Panc1 (cell line): ENCODE results near the gene EDN3. TPM values are rescaled to one million over a fixed set of nuclear protein-coding genes. Genes with fewer than 3 reads are reported as not detected.

ENCODE experiments used
- ATAC-seq: fragments of 200-7000 bp; cut with Tn5 transposase; 2 replicates; pipeline ENCODE4 v1.9.1; 2020; ENCODE audit warnings: mild to moderate bottlenecking, moderate library complexity
- BruUV-seq: library from RNA; stranded (reverse); fragments of 400-500 nt; replicated peaks from 2 replicates; lab custom pipeline; 2021; lab: Mats Ljungman, UMichigan
- CTCF ChIA-PET: fragments of 300-600 bp; sonication (Branson Sonifier 250); formaldehyde crosslinking; loops from one replicate; lab custom pipeline; 2022; ENCODE audit warnings: antibody characterized with exemption; lab: Charles Lee
- POLR2A ChIA-PET: fragments of 300-600 bp; sonication (Branson Sonifier 250); formaldehyde crosslinking; loops from one replicate; lab custom pipeline; 2022; ENCODE audit warnings: antibody characterized with exemption; lab: Charles Lee
- DNase-seq: peaks from one replicate; pipeline ENCODE4 v3.0.0-alpha.2; 2010; ENCODE audit warnings: low read depth, low spot score
- H3K27ac ChIP-seq: 2 replicates; pipeline ENCODE4 v1.5.1; 2011; ENCODE audit warnings: mild to moderate bottlenecking, low read length, inconsistent platforms
- H3K27me3 ChIP-seq: fragments of 200-500 bp; sonication (Bioruptor generic); 2 replicates; pipeline ENCODE4 v1.6.0; 2014; ENCODE audit warnings: low read length, inconsistent platforms; ENCODE audit not compliant: control insufficient read depth, insufficient read depth
- H3K36me3 ChIP-seq: fragments of 200-500 bp; sonication (Bioruptor generic); 2 replicates; pipeline ENCODE4 v1.5.1; 2014; ENCODE audit warnings: inconsistent platforms, mild to moderate bottlenecking, low read length, moderate library complexity; ENCODE audit not compliant: control insufficient read depth, insufficient read depth
- H3K4me1 ChIP-seq: 2 replicates; pipeline ENCODE4 v1.5.1; 2011; ENCODE audit warnings: inconsistent platforms, mild to moderate bottlenecking, low read length, moderate library complexity; ENCODE audit not compliant: control insufficient read depth, insufficient read depth
- H3K4me3 ChIP-seq, 2 experiments: 2 replicates each; pipeline ENCODE4 v1.5.1; 2011 to 2012; ENCODE audit warnings: low read depth in 2 of 2, low read length in 2 of 2, mild to moderate bottlenecking in 2 of 2, inconsistent platforms in 1 of 2, moderate library complexity in 1 of 2
- H3K9me3 ChIP-seq: fragments of 200-500 bp; sonication (Bioruptor generic); 2 replicates; pipeline ENCODE4 v1.5.1; 2014; ENCODE audit warnings: low read depth, mild to moderate bottlenecking, inconsistent platforms, low read length, moderate library complexity; ENCODE audit not compliant: control insufficient read depth, insufficient read depth
- CTCF ChIP-seq: fragments of 450-650 bp; IDR thresholded peaks from 2 replicates; pipeline ENCODE4 v1.5.1; 2017; ENCODE audit warnings: mild to moderate bottlenecking
- POLR2AphosphoS5 ChIP-seq: IDR thresholded peaks from 2 replicates; pipeline ENCODE4 v1.6.1; 2012; ENCODE audit warnings: mild to moderate bottlenecking, low read depth, low read length, moderate library complexity
- REST ChIP-seq, 2 experiments: IDR thresholded peaks; 2 replicates each; pipeline ENCODE4 v1.6.1; 2011 to 2012; ENCODE audit warnings: low read depth in 2 of 2, control low read depth in 1 of 2, low read length in 1 of 2, mild to moderate bottlenecking in 1 of 2, moderate library complexity in 1 of 2; ENCODE audit not compliant: insufficient read depth in 1 of 2
- SIN3A ChIP-seq: IDR thresholded peaks from 2 replicates; pipeline ENCODE4 v1.6.1; 2012; ENCODE audit warnings: low read depth, mild to moderate bottlenecking, low read length, moderate library complexity, borderline replicate concordance; ENCODE audit not compliant: insufficient read depth
- TCF7L2 ChIP-seq: IDR thresholded peaks from 2 replicates; pipeline ENCODE4 v1.6.1; 2011; ENCODE audit warnings: mild to moderate bottlenecking, low read depth, low read length, inconsistent platforms
- in situ Hi-C: cut with HindIII; loops from 2 replicates; pipeline ENCODE4 v1.10.0; 2016; ENCODE audit warnings: low sequenced_read_pairs, low pct_unique_long_range_greater_than_20kb
- intact Hi-C: fragments of 100-400 bp; cut with micrococcal nuclease; formaldehyde crosslinking; loops from one replicate; pipeline ENCODE4 v1.10.0; 2022; ENCODE audit not compliant: unreplicated experiment
- total RNA-seq: library from RNA; stranded (reverse); gene quantifications from one replicate; pipeline ENCODE4 v1.2.1, GENCODE V29; 2021; ENCODE audit not compliant: unreplicated experiment

EDN3 gene
- total RNA-seq, 1 experiment from 2014 or later, result not detected

- no peak overlapping the region for H3K27ac ChIP-seq
- H3K27me3 ChIP-seq, result peaks cover 25% of the 10 kb centered on the region
- in situ Hi-C loops, result no loop called here
- CTCF ChIA-PET, result no interaction called here
- POLR2A ChIA-PET, result no interaction called here
- H3K9me3 ChIP-seq, result no peaks in the 10 kb centered on the region
- TF ChIP-seq CTCF (no peak), REST (IDR thresholded peaks at IDR 0.05; ENCODE audit: insufficient read depth in 1 of 2, low read depth in 2 of 2, low read length in 1 of 2) (no peak), SIN3A (no peak), POLR2AphosphoS5 (no peak), TCF7L2 (no peak)
- no peaks in the 10 kb centered on the region for H3K4me1 ChIP-seq
- BruUV-seq, result no TSS peak
- no peak overlapping the region for H3K4me3 ChIP-seq
- DNase-seq, result no peak
- intact Hi-C loops, result no loop called here
- H3K36me3 ChIP-seq, result no peaks in the 10 kb centered on the region
- no peak for ATAC-seq
Observed at GRCh38 chr20:59265298-59265697, 35.1 kb upstream of the EDN3 start.

- Histone ChIP-seq H3K36me3 (no peaks in the 10 kb centered on the region), H3K27ac (no peak overlapping the region), H3K4me3 (no peak overlapping the region), H3K27me3 (peaks cover 32% of the 10 kb centered on the region), H3K9me3 (no peaks in the 10 kb centered on the region), H3K4me1 (no peaks in the 10 kb centered on the region)
- no TSS peak for BruUV-seq
- CTCF ChIA-PET, result no interaction called here
- DNase-seq (no peak), ATAC-seq (no peak)
- intact Hi-C loops (no loop called here), in situ Hi-C loops (no loop called here)
- TF ChIP-seq SIN3A, result no peak
- TF ChIP-seq REST (IDR thresholded peaks at IDR 0.05; ENCODE audit: insufficient read depth in 1 of 2, low read depth in 2 of 2, low read length in 1 of 2), result no peak
- TF ChIP-seq POLR2AphosphoS5, result no peak
- TF ChIP-seq TCF7L2, result no peak
- TF ChIP-seq CTCF, result no peak
- POLR2A ChIA-PET, result no interaction called here
Observed at GRCh38 chr20:59268870-59269269, 31.5 kb upstream of the EDN3 start.
